GM18526 (cell line): Measurements from ENCODE around the gene TAF11L10.
"Not testable (repeated sequence)": the region's sequence is repeated elsewhere in the genome, so short reads cannot be mapped to it uniquely, and the experiment has no call there.

Experiments
- POLR2A ChIP-seq: IDR thresholded peaks from 3 replicates; pipeline ENCODE4 v1.6.1; 2011; ENCODE audit not compliant: insufficient read length; ENCODE audit errors: extremely low read depth

TAF11L10 gene

GRCh38 chr5:17597728-17598127 lies at the start of gene TAF11L10:
TAF11L10 (minus strand) TSS chr5:17597828.
- not testable (repeated sequence) for TF ChIP-seq POLR2A

GRCh38 chr5:17634160-17634559 lies 36.5 kb upstream of the TAF11L10 start, which contains the start of gene TAF11L14:
TAF11L14 (plus strand) TSS chr5:17634460.
- TF ChIP-seq POLR2A = no peak

GRCh38 chr5:17631788-17632187 lies 34.2 kb upstream of the TAF11L10 start, which contains the start of gene TAF11L13:
TAF11L13 (plus strand) TSS chr5:17632088.
- TF ChIP-seq POLR2A = not testable (repeated sequence)

GRCh38 chr5:17625686-17626085 lies 28.1 kb upstream of the TAF11L10 start:
- TF ChIP-seq POLR2A = no peak

GRCh38 chr5:17620627-17621026 lies 23.0 kb upstream of the TAF11L10 start:
- no peak for TF ChIP-seq POLR2A

GRCh38 chr5:17619354-17619753 lies 21.7 kb upstream of the TAF11L10 start:
- TF ChIP-seq POLR2A = no peak

GRCh38 chr5:17614872-17615605 lies 17.4 kb upstream of the TAF11L10 start:
- no peak for TF ChIP-seq POLR2A

GRCh38 chr5:17610092-17610491 lies 12.5 kb upstream of the TAF11L10 start, which contains the start of gene TAF11L12:
TAF11L12 (plus strand) TSS chr5:17610392.
- TF ChIP-seq POLR2A = not testable (repeated sequence)

GRCh38 chr5:17604951-17605350 lies 7.3 kb upstream of the TAF11L10 start:
- no peak for TF ChIP-seq POLR2A

GRCh38 chr5:17603880-17604279 lies 6.3 kb upstream of the TAF11L10 start, which contains the start of gene TAF11L11:
TAF11L11 (plus strand) TSS chr5:17604183.
- not testable (repeated sequence) for TF ChIP-seq POLR2A

GRCh38 chr5:17594255-17594654 lies 3.4 kb downstream of the TAF11L10 start, which contains the start of gene TAF11L9:
TAF11L9 (minus strand) TSS chr5:17594394.
- TF ChIP-seq POLR2A = not testable (repeated sequence)

- TF ChIP-seq POLR2A = not testable (repeated sequence)
These were observed 6.8 kb downstream of the TAF11L10 start, which contains the start of gene TAF11L8 for GRCh38 chr5:17590860-17591259. TAF11L8 (minus strand) TSS chr5:17590960.

- not testable (repeated sequence) for TF ChIP-seq POLR2A
These were observed 12.0 kb downstream of the TAF11L10 start, which contains the start of gene TAF11L7 for GRCh38 chr5:17585658-17586057. TAF11L7 (minus strand) TSS chr5:17585758.
